HepG2 (cell line): Measurements from ENCODE around the gene KISS1R. TPM values are rescaled to one million over a fixed set of nuclear protein-coding genes. Genes with fewer than 3 reads are reported as not detected.
A peak's percentile ranks its signal among the peaks of the same experiment; 100 is the strongest.

Source experiments
- ATAC-seq: fragments of 200-7000 bp; cut with Tn5 transposase; 3 replicates; pipeline ENCODE4 v1.9.1; 2020; ENCODE audit warnings: mild to moderate bottlenecking, moderate library complexity
- BruUV-seq: library from RNA; stranded (reverse); fragments of 400-500 nt; replicated peaks from 2 replicates; lab custom pipeline; 2021; lab: Mats Ljungman, UMichigan
- CTCF ChIA-PET: fragments of 300-600 bp; formaldehyde crosslinking; extraction: SDS; loops from one replicate; lab custom pipeline; 2021; ENCODE audit warnings: low total read pairs, inconsistent platforms, low intra/inter-chr PET ratio; lab: Yijun Ruan, JAX
- POLR2A ChIA-PET: fragments of 350-600 bp; sonication (Branson Sonifier 250); formaldehyde crosslinking; loops from one replicate; lab custom pipeline; 2020; ENCODE audit warnings: antibody characterized with exemption, inconsistent platforms; lab: Yijun Ruan, JAX
- DNase-seq: peaks from one replicate; pipeline ENCODE4 v3.0.0-alpha.2; 2015; ENCODE audit warnings: low spot score
- FAIRE-seq: peaks from 3 replicates; lab custom pipeline; 2011; peaks lifted over from hg19 to GRCh38; lab: Jason Lieb, UNC
- H2AFZ ChIP-seq: one replicate; pipeline ENCODE4 v1.6.1; 2011; ENCODE audit warnings: low read length, inconsistent platforms
- H3K27ac ChIP-seq: fragments of 300-600 bp; 3 replicates; pipeline ENCODE4 v1.8.0; 2011; ENCODE audit warnings: mixed run types, mild to moderate bottlenecking, mixed read lengths, low read length, inconsistent platforms; ENCODE audit not compliant: insufficient read depth; ENCODE audit errors: extremely low read length
- H3K27me3 ChIP-seq, 2 experiments: fragments of 200-600 bp in 1 of 2; 2 replicates in 1 of 2; 3 replicates in 1 of 2; pipeline versions ENCODE4 v1.6.0 to v1.8.0; 2011; ENCODE audit warnings: low read length in 2 of 2, mild to moderate bottlenecking in 2 of 2, moderate library complexity in 2 of 2, inconsistent platforms in 1 of 2; ENCODE audit not compliant: insufficient read depth in 2 of 2, control insufficient read depth in 1 of 2
- H3K36me3 ChIP-seq, 2 experiments: fragments of 200-600 bp in 1 of 2; replicated peaks in 1 of 2; 2 replicates in 1 of 2; 3 replicates in 1 of 2; pipeline versions ENCODE4 v1.5.1 to v1.8.0; 2011; ENCODE audit warnings: low read length in 2 of 2, inconsistent platforms in 1 of 2; ENCODE audit not compliant: insufficient read depth in 2 of 2, control insufficient read depth in 1 of 2
- H3K4me1 ChIP-seq: 2 replicates; pipeline ENCODE4 v1.5.1; 2012; ENCODE audit warnings: low read length, inconsistent platforms; ENCODE audit not compliant: insufficient read depth
- H3K4me2 ChIP-seq: 2 replicates; pipeline ENCODE4 v1.6.0; 2011; ENCODE audit warnings: low read depth, low read length, inconsistent platforms
- H3K4me3 ChIP-seq, 3 experiments: fragments of 200-600 bp in 1 of 3; sonication (generic), shearing (Covaris generic) in 1 of 3; replicated peaks in 1 of 3; 2 replicates each; pipeline ENCODE4 v1.5.1; 2011 to 2016; ENCODE audit warnings: low read length in 3 of 3, inconsistent platforms in 2 of 3, low read depth in 2 of 3, mild to moderate bottlenecking in 2 of 3, control low read depth in 1 of 3, mixed read lengths in 1 of 3; ENCODE audit not compliant: insufficient read depth in 1 of 3
- H3K79me2 ChIP-seq: one replicate; pipeline ENCODE4 v1.6.1; 2011; ENCODE audit warnings: low read length, inconsistent platforms; ENCODE audit not compliant: insufficient read depth
- H3K9ac ChIP-seq: 2 replicates; pipeline ENCODE4 v1.6.0; 2011; ENCODE audit warnings: mild to moderate bottlenecking, low read depth, low read length, inconsistent platforms; ENCODE audit not compliant: insufficient read depth
- H3K9me3 ChIP-seq: 2 replicates; pipeline ENCODE4 v1.5.1; 2012; ENCODE audit warnings: mild to moderate bottlenecking, low read length
- H4K20me1 ChIP-seq: 2 replicates; pipeline ENCODE4 v1.6.0; 2011; ENCODE audit warnings: inconsistent platforms, mild to moderate bottlenecking, low read length, moderate library complexity; ENCODE audit not compliant: insufficient read depth
- AFF4 ChIP-seq: sonication (generic); formaldehyde crosslinking; IDR thresholded peaks from 2 replicates; pipeline ENCODE4 v1.4.0; 2020; ENCODE audit warnings: missing genetic modification reagents
- GATA4 ChIP-seq: sonication (generic); IDR thresholded peaks from 2 replicates; pipeline ENCODE4 v1.6.1; 2016; ENCODE audit warnings: antibody characterized with exemption, low read depth, borderline replicate concordance
- JUN ChIP-seq: sonication (generic); formaldehyde crosslinking; IDR thresholded peaks from 2 replicates; pipeline ENCODE4 v1.4.0; 2020; ENCODE audit warnings: mild to moderate bottlenecking, missing genetic modification reagents
- MAZ ChIP-seq, 2 experiments: sonication (generic) in 1 of 2; formaldehyde crosslinking in 1 of 2; IDR thresholded peaks; 2 replicates each; pipeline versions ENCODE4 v1.5.0 to v1.6.1; 2012 to 2020; ENCODE audit warnings: low read depth in 2 of 2, mild to moderate bottlenecking in 2 of 2, borderline replicate concordance in 1 of 2, improper control_type of control experiment in 1 of 2, low read length in 1 of 2, missing genetic modification reagents in 1 of 2, moderate library complexity in 1 of 2
- SP4 ChIP-seq: sonication (generic); formaldehyde crosslinking; IDR thresholded peaks from 2 replicates; pipeline ENCODE4 v1.8.1; 2023; ENCODE audit warnings: mild to moderate bottlenecking, missing genetic modification reagents
- TCF12 ChIP-seq, 2 experiments: fragments of 450-650 bp in 1 of 2; sonication (generic) in 1 of 2; formaldehyde crosslinking in 1 of 2; IDR thresholded peaks; 2 replicates each; pipeline versions ENCODE4 v1.6.1 to v1.8.0; 2017 to 2022; ENCODE audit warnings: antibody characterized with exemption in 1 of 2, mild to moderate bottlenecking in 1 of 2, missing genetic modification reagents in 1 of 2, moderate library complexity in 1 of 2
- THRA ChIP-seq: sonication (generic); formaldehyde crosslinking; IDR thresholded peaks from 2 replicates; pipeline ENCODE4 v1.4.0; 2020; ENCODE audit warnings: missing genetic modification reagents, borderline replicate concordance
- YY1 ChIP-seq: IDR thresholded peaks from 2 replicates; pipeline ENCODE4 v1.6.1; 2011; ENCODE audit warnings: low read length, low read depth, moderate library complexity, mild to moderate bottlenecking; ENCODE audit not compliant: insufficient read depth, insufficient replicate concordance
- ZBTB20 ChIP-seq: sonication (generic); formaldehyde crosslinking; IDR thresholded peaks from 2 replicates; pipeline ENCODE4 v1.8.1; 2023; ENCODE audit warnings: missing genetic modification reagents, low read depth, mild to moderate bottlenecking, borderline replicate concordance
- ZMYM3 ChIP-seq: sonication (generic); formaldehyde crosslinking; IDR thresholded peaks from 2 replicates; pipeline ENCODE4 v1.5.1; 2020; ENCODE audit warnings: mild to moderate bottlenecking, missing genetic modification reagents
- ZNF383 ChIP-seq: sonication (generic); formaldehyde crosslinking; IDR thresholded peaks from 2 replicates; pipeline ENCODE4 v1.4.0; 2020; ENCODE audit warnings: missing genetic modification reagents, mild to moderate bottlenecking, borderline replicate concordance
- WGBS: methylation state at CpG from one replicate; pipeline ENCODE4 v1.1.6; 2017; ENCODE audit warnings: low lambda C conversion rate; 5-methylcytosine and 5-hydroxymethylcytosine counted together
- in situ Hi-C: cut with HindIII; loops from 2 replicates; pipeline ENCODE4 v1.10.0; 2017; ENCODE audit warnings: low pct_unique_long_range_greater_than_20kb; ENCODE audit not compliant: extremely low pct_ligation_motif_present
- intact Hi-C: fragments of 100-400 bp; cut with micrococcal nuclease; formaldehyde crosslinking; loops from one replicate; pipeline ENCODE4 v1.10.0; 2022; ENCODE audit not compliant: unreplicated experiment
- polyA plus RNA-seq, 8 experiments: library from polyadenylated mRNA; depleted of rRNA in 3 of 8; stranded (reverse) in 7 of 8; unstranded in 1 of 8; fragments of >200 nt; fragmentation: Illumina TruSeq in 4 of 8; extraction: Trizol in 4 of 8; gene quantifications; 2 replicates each; pipeline versions ENCODE4 v1.2.1 to v1.2.3, GENCODE V29; 2011 to 2016; ENCODE audit warnings: low read depth in 4 of 8, missing spikeins in 1 of 8, mixed read lengths in 1 of 8; ENCODE audit not compliant: insufficient read depth in 1 of 8
- total RNA-seq, 5 experiments: library from RNA; depleted of rRNA; stranded (reverse); fragments of >200 nt; fragmentation: Illumina TruSeq; extraction: Trizol; gene quantifications; 2 replicates each; pipeline ENCODE4 v1.2.3, GENCODE V29; 2016; ENCODE audit warnings: low read depth in 1 of 5
- TF ChIP-seq, protein P1 (sequence below): sonication (generic); formaldehyde crosslinking; IDR thresholded peaks from 2 replicates; pipeline ENCODE4 v1.5.1; 2020; ENCODE audit warnings: missing genetic modification reagents, mild to moderate bottlenecking, borderline replicate concordance

KISS1R gene
- total and polyA plus RNA-seq, 2 of the 13 experiments (the other 11 are each of a cell fraction or from before 2014, with no cell fraction given) = 1.1 to 10.2 TPM

DNA sequence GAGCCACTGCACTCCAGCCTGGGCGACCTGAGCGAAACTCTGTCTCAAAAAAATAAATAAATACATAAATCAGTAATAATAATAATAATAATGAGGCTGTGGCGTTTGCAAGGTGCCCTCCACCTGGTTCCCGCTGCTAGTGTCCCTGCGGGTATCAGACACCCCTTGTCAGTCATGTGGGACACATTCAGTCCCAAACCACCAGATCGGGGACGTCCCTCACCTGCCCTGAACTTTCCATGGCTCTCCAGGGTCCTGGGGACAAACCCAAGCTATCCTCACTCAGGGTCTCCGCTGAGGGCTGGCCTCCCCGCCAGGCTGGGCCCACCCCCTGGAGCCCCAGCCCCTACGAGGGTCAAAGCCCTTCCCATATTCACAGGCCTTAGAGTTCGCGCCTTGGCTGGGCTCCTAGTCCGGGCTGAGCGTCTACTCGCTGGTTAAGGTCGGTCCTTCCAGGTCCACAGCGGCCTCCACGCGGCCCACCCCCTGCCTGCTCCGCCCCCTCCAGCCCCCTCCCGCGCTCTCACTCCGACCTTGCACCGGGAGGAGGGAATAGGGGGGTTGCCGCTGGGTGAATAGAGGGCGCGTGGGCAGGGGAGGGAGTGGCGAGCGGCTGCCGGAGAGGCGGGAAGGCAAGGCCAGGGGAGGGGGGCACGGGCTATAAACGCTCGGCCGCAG lies 349 bp upstream of the KISS1R start:
- DNase-seq (peak; percentile 56), ATAC-seq (peak; percentile 66), FAIRE-seq (no peak)
- WGBS = 8% methylated on average over 18 of the region's 35 CpGs
- Histone ChIP-seq H3K36me3 (no peaks in the 10 kb centered on the region), H3K9me3 (no peaks in the 10 kb centered on the region), H3K79me2 (peaks cover 6% of the 10 kb centered on the region), H3K4me3 (peak overlapping the region; percentile 52 to 96 (median 57)), H3K27ac (peak overlapping the region; percentile 71), H3K4me1 (peaks cover 21% of the 10 kb centered on the region), H3K9ac (peak overlapping the region; percentile 73), H2AFZ (no peak overlapping the region), H3K27me3 (no peaks in the 10 kb centered on the region; a peak in 1 of 5 replicates), H4K20me1 (no peaks in the 10 kb centered on the region), H3K4me2 (peak overlapping the region; percentile 92)
- intact Hi-C loops = loop anchor here (2.0 to 5.0 kb wide), 2 partner anchors 54 to 149 kb away; no protein-coding TSS in a partner anchor
- ChIA-PET POLR2A (interaction anchor here (1.2 kb wide), 1 partner anchor 24 kb away, joined by 4 read pairs; the partner anchor contains the start of genes MED16 and RNU6-9), CTCF (interaction anchor here (1.1 to 2.4 kb wide), 3 partner anchors 53 to 146 kb away, joined by 3 to 14 read pairs (median 11); no protein-coding TSS in a partner anchor)
- in situ Hi-C loops = loop anchor here (5.0 kb wide), 1 partner anchor 54 kb away; no protein-coding TSS in a partner anchor
- BruUV-seq = no TSS peak
- TF ChIP-seq TCF12 (IDR thresholded peaks at IDR 0.05) (no peak), TCF12 (CRISPR knock-in tag; IDR thresholded peaks at IDR 0.05) (0 out of 2 replicates have a peak, but pooled peaks have one; percentile 18), JUN (no peak), YY1 (peak; percentile 12), AFF4 (CRISPR knock-in tag) (no peak), ZMYM3 (CRISPR knock-in tag) (peak; percentile 63), SP4 (CRISPR knock-in tag) (peak; percentile 78), MAZ (IDR thresholded peaks at IDR 0.05; ENCODE audit: borderline replicate concordance, low read depth, low read length) (peak; percentile 17; the same call in 1 of the 2 replicates), MAZ (CRISPR knock-in tag; IDR thresholded peaks at IDR 0.05; ENCODE audit: low read depth) (no peak; the same call in 1 of the 2 replicates), ZBTB20 (CRISPR knock-in tag) (peak; percentile 38; the same call in 1 of the 2 replicates), THRA (peak; percentile 24; the same call in 1 of the 2 replicates), GATA4 (0 out of 2 replicates have a peak, but pooled peaks have one; percentile 17), ZNF383 (CRISPR knock-in tag) (no peak)
- TF ChIP-seq, protein P1, sequence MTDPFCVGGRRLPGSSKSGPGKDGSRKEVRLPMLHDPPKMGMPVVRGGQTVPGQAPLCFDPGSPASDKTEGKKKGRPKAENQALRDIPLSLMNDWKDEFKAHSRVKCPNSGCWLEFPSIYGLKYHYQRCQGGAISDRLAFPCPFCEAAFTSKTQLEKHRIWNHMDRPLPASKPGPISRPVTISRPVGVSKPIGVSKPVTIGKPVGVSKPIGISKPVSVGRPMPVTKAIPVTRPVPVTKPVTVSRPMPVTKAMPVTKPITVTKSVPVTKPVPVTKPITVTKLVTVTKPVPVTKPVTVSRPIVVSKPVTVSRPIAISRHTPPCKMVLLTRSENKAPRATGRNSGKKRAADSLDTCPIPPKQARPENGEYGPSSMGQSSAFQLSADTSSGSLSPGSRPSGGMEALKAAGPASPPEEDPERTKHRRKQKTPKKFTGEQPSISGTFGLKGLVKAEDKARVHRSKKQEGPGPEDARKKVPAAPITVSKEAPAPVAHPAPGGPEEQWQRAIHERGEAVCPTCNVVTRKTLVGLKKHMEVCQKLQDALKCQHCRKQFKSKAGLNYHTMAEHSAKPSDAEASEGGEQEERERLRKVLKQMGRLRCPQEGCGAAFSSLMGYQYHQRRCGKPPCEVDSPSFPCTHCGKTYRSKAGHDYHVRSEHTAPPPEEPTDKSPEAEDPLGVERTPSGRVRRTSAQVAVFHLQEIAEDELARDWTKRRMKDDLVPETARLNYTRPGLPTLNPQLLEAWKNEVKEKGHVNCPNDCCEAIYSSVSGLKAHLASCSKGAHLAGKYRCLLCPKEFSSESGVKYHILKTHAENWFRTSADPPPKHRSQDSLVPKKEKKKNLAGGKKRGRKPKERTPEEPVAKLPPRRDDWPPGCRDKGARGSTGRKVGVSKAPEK (CRISPR knock-in tag) = no peak
